ENCODE measurements around the gene PTPN21. TPM values are rescaled to one million over a fixed set of nuclear protein-coding genes. Genes with fewer than 3 reads are reported as not detected.
A peak's percentile ranks its signal among the peaks of the same experiment; 100 is the strongest.

Gene PTPN21
- total and polyA plus RNA-seq, 5 donors from 2014 or later: not detected

GRCh38 chr14:88488897-88489296, 65.9 kb downstream of the PTPN21 start:
- H3K27ac ChIP-seq (ENCODE audit: insufficient read depth, low read length, poor library complexity, severe bottlenecking): no peak overlapping the region
- no peak overlapping the region for H3K4me3 Mint-ChIP-seq
- no peak overlapping the region for H3K27ac Mint-ChIP-seq
- no peaks in the 10 kb centered on the region for H3K36me3 ChIP-seq (ENCODE audit: control insufficient read depth, insufficient read depth, low read length)
- H3K9me3 ChIP-seq (ENCODE audit: control insufficient read depth in 2 of 2, low read length in 2 of 2): no peaks in the 10 kb centered on the region
- no peak for DNase-seq
- peaks cover 7% of the 10 kb centered on the region for H3K27me3 Mint-ChIP-seq
- ATAC-seq (ENCODE audit: low read depth in 2 of 2): no peak
- peaks cover 4% of the 10 kb centered on the region for H3K27me3 ChIP-seq (ENCODE audit: control insufficient read depth, insufficient read depth, low read length)
- no peak overlapping the region for H3K4me3 ChIP-seq (ENCODE audit: low read depth, low read length)
- H3K36me3 Mint-ChIP-seq: no peaks in the 10 kb centered on the region
- H3K4me1 ChIP-seq (ENCODE audit: control insufficient read depth, insufficient read depth, low read length, poor library complexity, severe bottlenecking): no peaks in the 10 kb centered on the region
- H3K9me3 Mint-ChIP-seq: no peaks in the 10 kb centered on the region
- H3K4me1 Mint-ChIP-seq: peaks cover 0 to 2% (median 0%) of the 10 kb centered on the region in 4 donors

GRCh38 chr14:88488081-88488480, 66.7 kb downstream of the PTPN21 start:
- Mint-ChIP-seq H3K9me3 (no peaks in the 10 kb centered on the region), H3K36me3 (no peaks in the 10 kb centered on the region), H3K27ac (no peak overlapping the region), H3K4me3 (no peak overlapping the region), H3K4me1 (peaks cover 0 to 2% (median 0%) of the 10 kb centered on the region in 4 donors), H3K27me3 (peaks cover 5% of the 10 kb centered on the region)
- no peaks in the 10 kb centered on the region for H3K36me3 ChIP-seq (ENCODE audit: control insufficient read depth, insufficient read depth, low read length)
- ATAC-seq (ENCODE audit: low read depth in 2 of 2) (no peak), DNase-seq (no peak)
- H3K4me1 ChIP-seq (ENCODE audit: control insufficient read depth, insufficient read depth, low read length, poor library complexity, severe bottlenecking): no peaks in the 10 kb centered on the region
- no peaks in the 10 kb centered on the region for H3K9me3 ChIP-seq (ENCODE audit: control insufficient read depth in 2 of 2, low read length in 2 of 2)
- H3K27me3 ChIP-seq (ENCODE audit: control insufficient read depth, insufficient read depth, low read length): peaks cover 4% of the 10 kb centered on the region
- H3K4me3 ChIP-seq (ENCODE audit: low read depth, low read length): no peak overlapping the region
- no peak overlapping the region for H3K27ac ChIP-seq (ENCODE audit: insufficient read depth, low read length, poor library complexity, severe bottlenecking)

GRCh38 chr14:88482524-88482923, 72.3 kb downstream of the PTPN21 start:
- no peak overlapping the region for H3K27ac ChIP-seq (ENCODE audit: insufficient read depth, low read length, poor library complexity, severe bottlenecking)
- no peaks in the 10 kb centered on the region for H3K9me3 ChIP-seq (ENCODE audit: control insufficient read depth in 2 of 2, low read length in 2 of 2)
- H3K4me3 ChIP-seq (ENCODE audit: low read depth, low read length): no peak overlapping the region
- Mint-ChIP-seq H3K27ac (no peak overlapping the region), H3K4me3 (no peak overlapping the region), H3K27me3 (no peaks in the 10 kb centered on the region), H3K9me3 (peaks cover 0 to 1% (median 0%) of the 10 kb centered on the region in 7 donors), H3K36me3 (no peaks in the 10 kb centered on the region), H3K4me1 (no peaks in the 10 kb centered on the region)
- no peaks in the 10 kb centered on the region for H3K4me1 ChIP-seq (ENCODE audit: control insufficient read depth, insufficient read depth, low read length, poor library complexity, severe bottlenecking)
- ATAC-seq (ENCODE audit: low read depth in 2 of 2) (no peak), DNase-seq (no peak)
- H3K36me3 ChIP-seq (ENCODE audit: control insufficient read depth, insufficient read depth, low read length): no peaks in the 10 kb centered on the region
- peaks cover 4% of the 10 kb centered on the region for H3K27me3 ChIP-seq (ENCODE audit: control insufficient read depth, insufficient read depth, low read length)

DNA sequence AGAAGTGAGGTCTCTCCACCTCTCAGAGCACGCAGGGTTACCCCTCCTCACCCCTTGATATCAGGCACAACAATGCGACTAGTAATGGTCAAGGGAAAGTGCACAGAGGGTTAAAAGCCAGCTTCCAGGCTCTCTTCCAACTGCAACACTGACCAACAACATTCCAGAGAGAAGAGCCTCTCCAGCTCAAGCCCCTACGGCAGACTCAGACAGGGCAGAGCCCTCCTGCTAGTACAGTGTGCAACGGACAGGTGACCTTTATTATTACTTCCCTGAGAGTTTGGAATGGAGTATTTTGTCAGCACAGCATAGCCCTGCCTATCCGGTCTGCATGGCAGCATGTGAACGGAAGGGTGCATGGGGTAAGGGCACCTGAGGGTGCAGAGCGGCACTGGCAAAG, 73.0 kb downstream of the PTPN21 start:
- no peaks in the 10 kb centered on the region for H3K4me1 ChIP-seq (ENCODE audit: control insufficient read depth, insufficient read depth, low read length, poor library complexity, severe bottlenecking)
- no peak for DNase-seq
- Mint-ChIP-seq H3K27me3 (no peaks in the 10 kb centered on the region), H3K4me3 (no peak overlapping the region), H3K9me3 (peaks cover 0 to 1% (median 0%) of the 10 kb centered on the region in 7 donors), H3K27ac (no peak overlapping the region), H3K36me3 (no peaks in the 10 kb centered on the region), H3K4me1 (no peaks in the 10 kb centered on the region)
- no peak for ATAC-seq (ENCODE audit: low read depth in 2 of 2)
- no peak overlapping the region for H3K4me3 ChIP-seq (ENCODE audit: low read depth, low read length)
- no peaks in the 10 kb centered on the region for H3K9me3 ChIP-seq (ENCODE audit: control insufficient read depth in 2 of 2, low read length in 2 of 2)
- H3K27ac ChIP-seq (ENCODE audit: insufficient read depth, low read length, poor library complexity, severe bottlenecking): no peak overlapping the region
- peaks cover 4% of the 10 kb centered on the region for H3K27me3 ChIP-seq (ENCODE audit: control insufficient read depth, insufficient read depth, low read length)
- H3K36me3 ChIP-seq (ENCODE audit: control insufficient read depth, insufficient read depth, low read length): no peaks in the 10 kb centered on the region

DNA sequence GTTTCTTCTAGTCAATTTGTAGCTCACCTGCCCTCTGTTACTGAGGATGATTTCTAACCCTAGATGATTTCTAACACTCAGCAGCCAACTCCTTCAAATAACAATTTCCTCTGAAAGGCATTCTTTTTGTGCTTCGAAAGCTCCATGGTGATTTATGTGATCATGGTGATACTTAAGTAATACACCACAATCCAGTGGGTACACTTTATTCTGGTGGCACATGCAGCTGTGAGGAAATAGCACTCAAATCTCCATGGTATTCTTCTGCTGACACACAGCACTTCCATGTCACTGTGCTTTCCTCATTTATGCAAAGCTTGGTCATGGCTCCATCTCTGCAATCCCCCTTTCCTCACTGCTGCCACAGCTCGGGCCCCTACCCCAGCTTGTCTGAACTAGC, 73.7 kb downstream of the PTPN21 start:
- no peaks in the 10 kb centered on the region for H3K4me1 ChIP-seq (ENCODE audit: control insufficient read depth, insufficient read depth, low read length, poor library complexity, severe bottlenecking)
- Mint-ChIP-seq H3K9me3 (peaks cover 0 to 1% (median 0%) of the 10 kb centered on the region in 7 donors), H3K27ac (no peak overlapping the region), H3K27me3 (no peaks in the 10 kb centered on the region), H3K4me1 (no peaks in the 10 kb centered on the region), H3K4me3 (no peak overlapping the region), H3K36me3 (no peaks in the 10 kb centered on the region)
- DNase-seq (no peak), ATAC-seq (ENCODE audit: low read depth in 2 of 2) (no peak)
- H3K27me3 ChIP-seq (ENCODE audit: control insufficient read depth, insufficient read depth, low read length): peaks cover 4% of the 10 kb centered on the region
- H3K27ac ChIP-seq (ENCODE audit: insufficient read depth, low read length, poor library complexity, severe bottlenecking): no peak overlapping the region
- H3K36me3 ChIP-seq (ENCODE audit: control insufficient read depth, insufficient read depth, low read length): no peaks in the 10 kb centered on the region
- H3K9me3 ChIP-seq (ENCODE audit: control insufficient read depth in 2 of 2, low read length in 2 of 2): no peaks in the 10 kb centered on the region
- H3K4me3 ChIP-seq (ENCODE audit: low read depth, low read length): no peak overlapping the region

DNA sequence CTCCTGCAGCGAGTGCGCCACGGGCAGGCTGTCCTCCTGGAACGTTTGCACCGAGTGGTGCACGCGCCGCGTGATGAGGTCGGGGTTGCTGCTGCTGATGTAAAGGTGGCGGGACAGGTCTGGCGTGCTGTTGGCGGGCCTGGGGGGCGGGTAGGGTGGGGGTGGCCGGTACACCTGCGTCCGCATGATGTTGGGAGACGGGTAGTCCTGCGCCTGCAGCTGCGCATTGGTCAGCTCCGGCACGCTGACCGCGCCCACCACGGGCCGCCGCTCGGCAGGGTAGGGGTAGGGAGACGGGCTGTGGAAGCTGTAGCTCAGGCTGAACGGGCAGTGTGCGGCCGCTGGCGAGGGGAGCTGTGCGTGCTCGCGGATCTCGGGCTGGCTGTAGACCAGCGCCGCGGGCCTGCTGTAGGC, 75.2 kb downstream of the PTPN21 start:
- Histone ChIP-seq H3K4me3 (ENCODE audit: low read depth, low read length) (no peak overlapping the region), H3K4me1 (ENCODE audit: control insufficient read depth, insufficient read depth, low read length, poor library complexity, severe bottlenecking) (no peaks in the 10 kb centered on the region), H3K27ac (ENCODE audit: insufficient read depth, low read length, poor library complexity, severe bottlenecking) (no peak overlapping the region), H3K9me3 (ENCODE audit: control insufficient read depth in 2 of 2, low read length in 2 of 2) (no peaks in the 10 kb centered on the region), H3K27me3 (ENCODE audit: control insufficient read depth, insufficient read depth, low read length) (no peaks in the 10 kb centered on the region), H3K36me3 (ENCODE audit: control insufficient read depth, insufficient read depth, low read length) (no peaks in the 10 kb centered on the region)
- Mint-ChIP-seq H3K4me3 (no peak overlapping the region), H3K4me1 (no peaks in the 10 kb centered on the region), H3K36me3 (no peaks in the 10 kb centered on the region), H3K27me3 (no peaks in the 10 kb centered on the region), H3K27ac (no peak overlapping the region), H3K9me3 (peaks cover 0 to 1% (median 0%) of the 10 kb centered on the region in 7 donors)
- DNase-seq (no peak), ATAC-seq (ENCODE audit: low read depth in 2 of 2) (no peak)

DNA sequence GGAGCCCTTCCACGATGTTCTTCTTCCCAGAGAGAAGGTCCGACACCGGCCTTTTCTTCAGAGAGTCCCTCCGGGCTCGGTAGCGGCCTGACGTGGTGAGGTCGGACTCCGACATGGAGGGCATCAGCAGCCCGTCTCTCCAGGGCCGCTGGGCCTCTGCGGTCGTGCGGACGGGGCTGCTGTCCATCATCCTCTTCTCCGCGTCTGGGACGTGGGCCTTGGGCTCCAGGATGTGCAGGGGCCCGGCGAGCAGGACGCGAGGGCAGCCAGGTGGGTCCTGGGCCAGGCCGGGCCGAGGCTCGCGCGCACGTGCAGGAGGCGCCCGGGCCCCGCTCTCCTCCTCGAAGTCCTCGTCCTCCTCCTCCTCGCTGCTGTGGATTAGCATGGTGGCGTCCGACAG, 75.9 kb downstream of the PTPN21 start:
- H3K9me3 ChIP-seq (ENCODE audit: control insufficient read depth in 2 of 2, low read length in 2 of 2): no peaks in the 10 kb centered on the region
- no peaks in the 10 kb centered on the region for H3K36me3 ChIP-seq (ENCODE audit: control insufficient read depth, insufficient read depth, low read length)
- no peak overlapping the region for H3K27ac ChIP-seq (ENCODE audit: insufficient read depth, low read length, poor library complexity, severe bottlenecking)
- Mint-ChIP-seq H3K4me3 (no peak overlapping the region), H3K27ac (no peak overlapping the region), H3K36me3 (no peaks in the 10 kb centered on the region), H3K27me3 (no peaks in the 10 kb centered on the region), H3K9me3 (peaks cover 0 to 1% (median 0%) of the 10 kb centered on the region in 7 donors), H3K4me1 (no peaks in the 10 kb centered on the region)
- H3K27me3 ChIP-seq (ENCODE audit: control insufficient read depth, insufficient read depth, low read length): no peaks in the 10 kb centered on the region
- no peaks in the 10 kb centered on the region for H3K4me1 ChIP-seq (ENCODE audit: control insufficient read depth, insufficient read depth, low read length, poor library complexity, severe bottlenecking)
- DNase-seq (no peak), ATAC-seq (ENCODE audit: low read depth in 2 of 2) (no peak)
- H3K4me3 ChIP-seq (ENCODE audit: low read depth, low read length): no peak overlapping the region

DNA sequence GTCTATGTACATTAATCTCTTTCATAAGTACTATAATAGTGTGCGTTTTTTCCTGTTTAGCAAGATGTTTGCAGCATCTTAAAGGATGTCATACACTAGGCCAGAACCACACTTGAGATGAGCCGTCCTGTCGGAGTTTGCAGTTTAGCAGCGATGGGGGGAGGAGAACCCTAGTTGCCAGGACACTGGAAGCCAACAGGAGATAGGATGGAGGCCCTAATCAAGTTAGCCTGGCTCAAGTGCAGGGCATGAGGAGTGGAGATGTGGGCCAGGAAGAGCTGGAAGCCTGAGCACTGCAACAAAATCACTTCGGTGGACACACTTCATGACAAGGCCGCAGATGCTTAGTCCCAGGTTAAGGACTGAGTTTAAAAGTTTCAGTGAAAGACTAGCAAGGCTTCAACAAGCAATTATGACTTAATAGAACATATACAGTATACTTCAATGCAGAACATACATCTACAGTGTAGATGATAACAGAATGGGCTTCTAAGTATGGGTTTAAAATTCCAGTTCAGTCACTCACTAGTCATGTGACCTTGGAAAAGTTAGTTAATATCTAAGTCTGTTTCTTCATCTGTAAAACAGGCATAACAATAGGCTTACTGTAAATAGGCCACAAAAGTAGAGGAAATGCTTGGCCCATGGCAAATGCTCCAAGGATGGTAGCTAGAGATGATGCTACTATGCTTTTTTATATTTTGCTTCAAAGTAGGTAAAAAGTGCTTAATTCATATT, 77.1 kb downstream of the PTPN21 start:
- Mint-ChIP-seq H3K9me3 (peaks cover 0 to under 1% (median 0%) of the 10 kb centered on the region in 7 donors), H3K4me1 (no peaks in the 10 kb centered on the region), H3K36me3 (no peaks in the 10 kb centered on the region), H3K4me3 (peak overlapping the region in 1 of 4 donors; percentile 43), H3K27ac (no peak overlapping the region), H3K27me3 (no peaks in the 10 kb centered on the region)
- Histone ChIP-seq H3K27ac (ENCODE audit: insufficient read depth, low read length, poor library complexity, severe bottlenecking) (no peak overlapping the region), H3K9me3 (ENCODE audit: control insufficient read depth in 2 of 2, low read length in 2 of 2) (no peaks in the 10 kb centered on the region), H3K36me3 (ENCODE audit: control insufficient read depth, insufficient read depth, low read length) (no peaks in the 10 kb centered on the region), H3K4me1 (ENCODE audit: control insufficient read depth, insufficient read depth, low read length, poor library complexity, severe bottlenecking) (no peaks in the 10 kb centered on the region), H3K27me3 (ENCODE audit: control insufficient read depth, insufficient read depth, low read length) (no peaks in the 10 kb centered on the region), H3K4me3 (ENCODE audit: low read depth, low read length) (no peak overlapping the region)
- DNase-seq: no peak
- ATAC-seq (ENCODE audit: low read depth in 2 of 2): no peak
